Measurements from ENCODE around the gene OARD1. TPM values are rescaled to one million over a fixed set of nuclear protein-coding genes. Genes with fewer than 3 reads are reported as not detected.

OARD1 gene
- total and polyA plus RNA-seq, 2 donors (not counting 1 experiment from before 2014, with no cell fraction given): 9.6 to 52.5 TPM

- Histone ChIP-seq H3K27ac (ENCODE audit: low read length in 2 of 2) (no peak overlapping the region), H3K36me3 (replicated peaks in 1 of 2; ENCODE audit: control extremely low read depth in 1 of 2, control insufficient read depth in 1 of 2, extremely low read depth in 1 of 2, insufficient read depth in 2 of 2, low read length in 1 of 2) (peaks cover 7 to 85% of the 10 kb centered on the region in 2 experiments), H3K9me3 (ENCODE audit: control extremely low read depth in 1 of 3, control insufficient read depth in 2 of 3, insufficient read depth in 1 of 3, low read length in 2 of 3) (no peaks in the 10 kb centered on the region), H3K4me3 (ENCODE audit: control extremely low read depth in 1 of 5, extremely low read depth in 1 of 5, insufficient read depth in 1 of 5, low read depth in 2 of 5, low read length in 4 of 5) (no peak overlapping the region), H3K27me3 (replicated peaks in 1 of 4; ENCODE audit: control extremely low read depth in 1 of 4, control insufficient read depth in 3 of 4, insufficient read depth in 4 of 4, low read length in 3 of 4) (no peaks in the 10 kb centered on the region), H3K79me2 (ENCODE audit: control insufficient read depth, insufficient read depth, low read length) (no peaks in the 10 kb centered on the region), H4K20me1 (ENCODE audit: control insufficient read depth, insufficient read depth, low read length, poor library complexity, severe bottlenecking) (no peaks in the 10 kb centered on the region), H3K4me2 (replicated peaks; ENCODE audit: low read depth, low read length, poor library complexity, severe bottlenecking) (no peak overlapping the region), H3K9ac (ENCODE audit: low read length) (no peak overlapping the region), H3K4me1 (ENCODE audit: control insufficient read depth in 2 of 2, insufficient read depth in 2 of 2, low read length in 2 of 2) (no peaks in the 10 kb centered on the region), H2AFZ (ENCODE audit: insufficient read depth, low read depth, low read length, poor library complexity, severe bottlenecking) (no peak overlapping the region)
- ATAC-seq (ENCODE audit: low read depth) (no peak), DNase-seq (no peak)
- WGBS (ENCODE audit: insufficient coverage): 100% methylated on average over 2 of the region's 5 CpGs
- ChIA-PET CTCF (no interaction called here), POLR2A (no interaction called here)
- Mint-ChIP-seq H3K27ac (no peak overlapping the region), H3K9me3 (ENCODE audit: insufficient read depth) (no peaks in the 10 kb centered on the region), H3K4me3 (no peak overlapping the region), H3K4me1 (no peaks in the 10 kb centered on the region), H3K27me3 (no peaks in the 10 kb centered on the region)
- intact Hi-C loops (cut with micrococcal nuclease): no loop called here
- TF ChIP-seq CTCF (IDR thresholded peaks at IDR 0.05): no peak
- TF ChIP-seq EZH2 (IDR thresholded peaks at IDR 0.05; ENCODE audit: borderline replicate concordance, insufficient read depth, low read depth, low read length, poor library complexity, severe bottlenecking): no peak
Observed at GRCh38 chr6:41097467-41098090, 25.4 kb upstream of the OARD1 start.

- H3K27ac ChIP-seq (ENCODE audit: low read length in 2 of 2): no peak overlapping the region
- peaks cover 11 to 93% of the 10 kb centered on the region in 2 experiments for H3K36me3 ChIP-seq (replicated peaks in 1 of 2; ENCODE audit: control extremely low read depth in 1 of 2, control insufficient read depth in 1 of 2, extremely low read depth in 1 of 2, insufficient read depth in 2 of 2, low read length in 1 of 2)
- no peak for ATAC-seq (ENCODE audit: low read depth)
- H3K4me3 ChIP-seq (ENCODE audit: control extremely low read depth in 1 of 5, extremely low read depth in 1 of 5, insufficient read depth in 1 of 5, low read depth in 2 of 5, low read length in 4 of 5): no peak overlapping the region
- H3K4me2 ChIP-seq (replicated peaks; ENCODE audit: low read depth, low read length, poor library complexity, severe bottlenecking): no peak overlapping the region
- TF ChIP-seq EZH2 (IDR thresholded peaks at IDR 0.05; ENCODE audit: borderline replicate concordance, insufficient read depth, low read depth, low read length, poor library complexity, severe bottlenecking): no peak
- no peak for TF ChIP-seq CTCF (IDR thresholded peaks at IDR 0.05)
- H4K20me1 ChIP-seq (ENCODE audit: control insufficient read depth, insufficient read depth, low read length, poor library complexity, severe bottlenecking): no peaks in the 10 kb centered on the region
- Mint-ChIP-seq H3K9me3 (ENCODE audit: insufficient read depth) (no peaks in the 10 kb centered on the region), H3K4me3 (no peak overlapping the region), H3K27ac (no peak overlapping the region), H3K4me1 (no peaks in the 10 kb centered on the region), H3K27me3 (no peaks in the 10 kb centered on the region)
- no peak overlapping the region for H3K9ac ChIP-seq (ENCODE audit: low read length)
- H3K79me2 ChIP-seq (ENCODE audit: control insufficient read depth, insufficient read depth, low read length): no peaks in the 10 kb centered on the region
- POLR2A ChIA-PET: no interaction called here
- no peak overlapping the region for H2AFZ ChIP-seq (ENCODE audit: insufficient read depth, low read depth, low read length, poor library complexity, severe bottlenecking)
- H3K9me3 ChIP-seq (ENCODE audit: control extremely low read depth in 1 of 3, control insufficient read depth in 2 of 3, insufficient read depth in 1 of 3, low read length in 2 of 3): no peaks in the 10 kb centered on the region
- CTCF ChIA-PET: interaction anchor here (1.6 to 2.7 kb wide), 3 partner anchors 210 to 226 kb away, joined by 5 to 16 read pairs (median 12); no protein-coding TSS in a partner anchor
- intact Hi-C loops (cut with micrococcal nuclease): no loop called here
- H3K4me1 ChIP-seq (ENCODE audit: control insufficient read depth in 2 of 2, insufficient read depth in 2 of 2, low read length in 2 of 2): no peaks in the 10 kb centered on the region
- 100% methylated on average over 1 of the region's 6 CpGs for WGBS (ENCODE audit: insufficient coverage)
- DNase-seq: no peak
- no peaks in the 10 kb centered on the region for H3K27me3 ChIP-seq (replicated peaks in 1 of 4; ENCODE audit: control extremely low read depth in 1 of 4, control insufficient read depth in 3 of 4, insufficient read depth in 4 of 4, low read length in 3 of 4)
Observed at GRCh38 chr6:41093729-41094128, 21.6 kb upstream of the OARD1 start.

All from B cell (primary cell).